Central memory CD4-positive, alpha-beta T cell (primary cell): ENCODE results near the gene ATOH8.

ENCODE experiments used
- DNase-seq: peaks from one replicate; pipeline ENCODE4 v3.0.0; 2022

Gene ATOH8

DNA sequence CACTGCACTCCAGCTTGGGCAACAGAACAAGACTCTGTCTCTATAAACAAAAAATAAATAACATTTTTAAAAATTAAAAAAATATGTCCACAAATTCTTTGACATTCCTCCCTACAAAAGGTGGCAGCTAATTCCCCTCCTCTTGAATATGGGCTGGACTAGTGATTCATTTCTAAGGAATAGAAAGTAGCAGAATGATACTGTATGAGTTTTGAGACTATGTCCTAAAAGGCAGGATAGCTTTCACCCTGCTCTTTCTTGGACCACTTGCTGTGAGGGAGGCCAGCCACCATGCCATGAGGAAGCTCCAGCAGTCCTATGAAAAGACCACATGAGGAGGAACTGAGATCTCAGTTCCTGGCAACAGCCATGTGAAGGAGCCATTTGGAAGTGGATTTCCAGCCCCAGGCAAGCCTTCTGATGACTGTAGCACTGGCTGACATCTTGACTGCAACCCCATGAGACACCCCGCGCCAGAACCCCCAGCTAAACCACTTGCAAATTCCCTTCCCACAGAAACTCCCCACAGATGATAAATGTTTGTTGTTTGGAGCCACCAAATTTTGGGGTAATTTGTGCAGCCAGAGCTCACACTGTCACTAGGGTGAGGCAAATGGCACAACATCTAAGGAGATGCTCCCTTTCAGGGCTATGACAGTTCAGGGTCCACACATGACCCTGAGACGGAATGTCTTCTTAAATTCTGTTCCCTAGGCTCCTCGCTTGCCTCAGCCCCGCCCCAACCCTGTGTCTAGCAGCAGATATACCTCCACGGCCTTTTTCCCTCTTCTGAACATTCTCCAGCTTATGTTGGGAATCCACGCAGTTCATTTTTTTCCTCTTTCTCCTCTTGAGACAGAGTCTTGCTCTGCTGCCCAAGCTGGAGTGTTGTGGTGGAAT, 17.1 kb upstream of the ATOH8 start:
- no peak for DNase-seq

DNA sequence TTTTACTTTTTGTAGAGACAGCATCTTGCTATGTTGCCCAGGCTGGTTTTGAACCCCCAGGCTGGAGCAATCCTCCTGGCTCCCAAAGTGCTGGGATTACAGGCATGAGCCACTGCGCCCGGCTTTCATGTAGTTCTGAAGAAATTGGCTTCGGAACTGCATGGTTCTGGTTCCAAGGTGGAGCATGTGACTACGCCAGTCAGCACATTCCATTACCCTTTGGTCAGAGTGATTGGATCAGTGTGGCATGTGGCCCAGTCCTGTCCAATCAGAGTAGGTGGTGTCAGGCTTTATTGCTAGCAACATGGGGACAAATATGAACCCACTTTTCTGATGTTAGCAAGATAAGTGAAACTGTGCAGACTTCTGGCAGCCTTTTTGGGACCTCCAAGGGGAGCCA, 16.3 kb upstream of the ATOH8 start:
- no peak for DNase-seq

GRCh38 chr2:85737961-85738360, 15.8 kb upstream of the ATOH8 start:
- no peak for DNase-seq

GRCh38 chr2:85740193-85740592, 13.6 kb upstream of the ATOH8 start:
- DNase-seq, result no peak

DNA sequence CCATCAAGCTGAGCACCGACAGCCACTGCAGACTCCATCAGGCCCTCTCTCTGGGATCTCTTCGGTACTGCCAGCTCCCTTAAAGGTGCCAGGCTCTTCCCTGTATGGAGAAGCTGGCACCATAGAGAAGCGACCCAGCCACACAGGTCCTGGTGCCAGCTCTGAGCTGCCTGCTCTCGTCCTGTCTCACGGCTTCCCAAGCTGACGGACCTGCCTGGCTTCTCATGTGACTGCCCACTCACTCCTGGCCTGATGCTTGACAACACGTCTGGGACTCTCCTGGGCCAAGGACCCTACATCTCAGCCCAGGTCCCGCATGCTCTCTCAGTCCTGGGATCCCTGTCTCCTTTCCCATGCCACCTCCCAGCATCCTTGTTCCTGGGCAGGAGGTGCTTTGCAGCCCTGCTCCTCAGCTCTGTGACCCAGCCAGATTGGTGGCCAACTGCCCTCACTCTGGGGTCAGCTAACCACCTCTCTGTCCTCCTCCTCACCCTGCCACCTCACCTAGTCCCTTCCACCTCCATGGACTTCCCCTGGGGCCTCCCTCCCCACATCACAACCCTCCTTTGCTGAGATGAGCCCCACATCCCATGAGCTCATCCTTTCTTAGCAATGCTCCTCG, 12.5 kb upstream of the ATOH8 start:
- DNase-seq, result no peak

GRCh38 chr2:85741833-85742455, 11.8 kb upstream of the ATOH8 start:
- no peak for DNase-seq

DNA sequence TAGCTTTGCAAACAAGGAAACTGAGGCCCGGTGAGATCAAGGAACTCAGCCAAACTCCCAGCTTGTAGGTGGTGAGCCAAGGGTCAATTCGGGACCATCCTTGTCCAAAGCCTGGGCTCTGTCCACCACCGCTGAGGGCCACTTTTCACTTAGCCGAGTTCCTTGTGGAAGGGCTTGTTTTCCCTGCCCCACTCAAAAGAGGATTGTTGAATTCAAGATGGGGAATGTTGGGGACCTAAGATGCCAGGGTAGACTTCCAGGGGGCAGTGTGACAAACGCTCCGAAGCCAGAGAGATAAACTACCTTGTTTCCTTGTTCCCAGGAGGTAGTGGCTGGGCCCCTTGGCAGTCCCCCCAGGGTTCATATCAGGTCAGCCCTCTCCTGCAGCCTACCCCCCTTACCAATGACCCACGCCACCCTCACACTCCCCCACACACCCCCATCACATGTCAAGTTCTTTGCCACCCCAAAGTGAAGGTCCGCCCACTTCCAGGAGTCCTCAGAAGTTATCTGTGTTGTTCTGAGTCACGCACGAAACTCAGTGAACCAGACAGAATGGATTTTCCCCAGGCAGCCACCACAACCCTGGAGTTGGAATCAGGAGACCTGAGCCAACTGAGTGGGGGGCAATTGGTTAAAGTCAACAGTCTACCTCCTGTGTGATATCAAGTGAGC, 10.3 kb upstream of the ATOH8 start:
- DNase-seq, result no peak

- DNase-seq, result no peak
These were observed 9.7 kb upstream of the ATOH8 start for GRCh38 chr2:85744055-85744454.

DNA sequence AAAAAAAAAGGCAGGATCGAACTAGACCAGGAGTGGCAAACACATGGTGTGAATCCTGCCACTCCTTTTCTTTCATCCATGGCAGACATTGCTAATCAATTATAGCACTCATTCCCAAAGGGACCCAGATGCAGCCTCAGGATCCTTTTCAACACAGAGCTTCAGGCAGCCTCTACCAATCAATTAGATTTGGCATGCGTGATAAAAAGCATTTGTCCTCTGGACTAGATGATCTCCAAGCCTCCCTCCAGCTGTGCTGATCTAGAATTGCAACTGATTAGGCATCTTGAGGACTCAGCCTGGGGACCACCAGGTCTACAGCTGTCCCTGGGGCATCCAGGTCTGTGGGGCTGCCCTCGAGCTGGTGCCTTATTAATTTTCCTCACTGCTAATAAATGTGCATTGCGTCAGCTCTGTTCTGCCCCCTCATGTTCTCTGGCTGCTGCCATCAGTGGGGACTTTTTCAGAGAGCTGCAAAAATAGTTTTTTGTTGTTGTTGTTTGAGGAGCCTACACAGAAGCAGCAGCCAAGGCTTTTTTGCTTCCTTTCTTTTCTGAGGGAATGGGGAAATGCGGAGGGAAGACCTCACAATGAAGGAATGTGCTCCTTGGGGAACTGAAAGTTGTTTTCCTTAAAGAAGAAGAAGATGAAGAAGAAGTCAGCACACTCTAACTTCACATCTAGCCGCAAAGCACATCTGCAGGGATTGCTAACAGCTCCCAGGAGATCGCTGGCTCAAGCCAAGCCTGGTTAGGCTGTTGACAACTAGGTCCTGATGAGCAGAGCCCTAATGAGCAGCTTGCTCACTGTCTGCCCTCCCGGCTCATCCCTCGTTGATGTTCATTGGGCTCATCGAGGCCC, 8.8 kb upstream of the ATOH8 start:
- DNase-seq, result no peak

- DNase-seq, result no peak
These were observed 8.2 kb upstream of the ATOH8 start for GRCh38 chr2:85745619-85746018.

DNA sequence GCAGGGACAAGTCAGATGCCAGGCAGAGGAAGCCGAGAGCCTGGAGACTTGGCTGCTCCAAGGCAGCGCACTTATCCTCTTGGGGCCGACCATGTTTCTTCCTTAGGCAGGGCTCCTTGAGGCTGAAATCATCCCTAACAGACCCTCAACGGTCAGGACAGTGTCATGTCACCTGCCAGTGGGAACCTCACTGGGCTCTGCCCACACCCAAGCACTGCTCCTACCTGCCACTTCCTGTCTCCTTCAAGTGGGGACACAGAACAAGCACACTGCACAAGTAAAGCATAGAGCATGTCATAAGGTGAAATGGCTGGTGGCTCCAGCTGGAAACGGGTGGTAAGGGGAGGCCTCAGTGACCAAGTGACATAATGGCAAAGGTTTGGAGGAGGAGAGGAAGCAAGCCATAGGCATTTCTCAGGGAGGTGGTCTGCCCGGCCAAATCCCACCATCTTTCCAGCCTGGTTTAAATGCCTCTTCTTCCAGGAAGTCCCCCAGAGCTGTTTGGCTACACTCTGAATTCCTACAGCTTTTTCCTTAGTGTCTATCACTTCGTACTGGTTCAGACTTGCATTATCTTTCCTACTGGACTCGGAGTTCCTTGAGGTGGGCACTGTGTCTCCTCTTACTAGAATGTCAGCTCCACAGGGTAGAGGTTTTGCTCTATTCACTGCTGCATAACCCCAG, 7.3 kb upstream of the ATOH8 start:
- no peak for DNase-seq

DNA sequence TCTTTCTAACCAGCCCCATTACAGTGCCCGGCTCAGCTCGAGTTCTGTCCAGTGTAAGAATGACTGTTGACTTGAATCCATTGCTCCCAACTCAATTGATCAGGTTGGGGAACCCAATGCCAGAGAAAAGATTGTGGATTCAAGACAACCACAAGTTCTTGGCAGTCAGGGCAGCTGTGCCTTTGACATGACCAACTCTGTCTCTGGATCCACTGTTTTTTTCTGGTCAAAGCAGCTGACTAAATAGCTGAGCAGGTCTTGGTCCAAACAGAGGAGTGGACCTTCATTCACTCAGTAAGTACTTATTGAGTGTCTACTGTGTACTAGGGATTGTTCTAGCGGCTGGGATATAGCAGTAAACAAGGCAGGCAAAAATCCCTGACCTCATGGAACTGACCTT, 6.3 kb upstream of the ATOH8 start:
- no peak for DNase-seq

GRCh38 chr2:85748039-85748734, 5.6 kb upstream of the ATOH8 start:
- no peak for DNase-seq

DNA sequence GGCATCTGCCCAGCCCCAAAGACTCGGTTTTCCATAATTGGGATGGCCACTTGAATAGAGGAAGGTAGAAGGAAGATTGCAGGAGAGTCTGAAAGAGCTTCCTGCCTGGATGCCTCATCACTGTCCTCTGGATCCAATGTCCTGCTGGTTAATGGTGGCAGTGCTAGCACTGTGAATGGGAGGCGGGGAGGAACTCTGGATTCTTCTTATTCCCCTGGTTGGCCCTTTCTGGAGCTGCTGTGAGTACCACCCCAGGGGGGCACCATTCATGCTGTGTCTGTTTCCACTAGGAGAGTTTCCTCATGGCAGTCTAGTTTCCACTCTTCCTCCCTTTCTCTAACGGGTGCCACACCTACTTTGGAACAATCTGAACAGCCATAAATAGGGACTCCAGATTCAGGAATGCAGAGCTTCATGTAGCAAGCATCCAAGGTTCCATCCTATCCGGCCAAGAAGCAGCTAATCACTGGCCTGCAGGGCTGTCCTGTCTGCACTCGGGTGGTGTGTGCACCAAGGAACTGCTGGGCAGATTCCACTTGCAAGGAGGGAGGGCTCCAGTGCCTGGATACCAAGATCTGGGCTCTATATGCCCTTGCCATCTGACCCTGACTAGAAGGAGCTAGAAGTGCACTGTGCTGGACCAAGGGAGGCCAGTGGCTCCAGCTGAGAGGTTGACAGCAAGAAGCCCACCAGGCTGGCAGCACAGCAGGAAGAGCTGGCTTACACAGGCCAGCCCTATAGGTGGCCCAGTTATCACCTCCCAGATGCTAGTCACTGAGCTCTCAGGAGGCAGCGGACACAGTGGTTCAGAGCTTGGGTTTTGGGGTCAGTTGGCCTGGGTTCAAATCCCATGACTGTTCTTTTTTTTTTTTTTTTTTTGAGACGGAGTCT, 4.6 kb upstream of the ATOH8 start:
- no peak for DNase-seq

DNA sequence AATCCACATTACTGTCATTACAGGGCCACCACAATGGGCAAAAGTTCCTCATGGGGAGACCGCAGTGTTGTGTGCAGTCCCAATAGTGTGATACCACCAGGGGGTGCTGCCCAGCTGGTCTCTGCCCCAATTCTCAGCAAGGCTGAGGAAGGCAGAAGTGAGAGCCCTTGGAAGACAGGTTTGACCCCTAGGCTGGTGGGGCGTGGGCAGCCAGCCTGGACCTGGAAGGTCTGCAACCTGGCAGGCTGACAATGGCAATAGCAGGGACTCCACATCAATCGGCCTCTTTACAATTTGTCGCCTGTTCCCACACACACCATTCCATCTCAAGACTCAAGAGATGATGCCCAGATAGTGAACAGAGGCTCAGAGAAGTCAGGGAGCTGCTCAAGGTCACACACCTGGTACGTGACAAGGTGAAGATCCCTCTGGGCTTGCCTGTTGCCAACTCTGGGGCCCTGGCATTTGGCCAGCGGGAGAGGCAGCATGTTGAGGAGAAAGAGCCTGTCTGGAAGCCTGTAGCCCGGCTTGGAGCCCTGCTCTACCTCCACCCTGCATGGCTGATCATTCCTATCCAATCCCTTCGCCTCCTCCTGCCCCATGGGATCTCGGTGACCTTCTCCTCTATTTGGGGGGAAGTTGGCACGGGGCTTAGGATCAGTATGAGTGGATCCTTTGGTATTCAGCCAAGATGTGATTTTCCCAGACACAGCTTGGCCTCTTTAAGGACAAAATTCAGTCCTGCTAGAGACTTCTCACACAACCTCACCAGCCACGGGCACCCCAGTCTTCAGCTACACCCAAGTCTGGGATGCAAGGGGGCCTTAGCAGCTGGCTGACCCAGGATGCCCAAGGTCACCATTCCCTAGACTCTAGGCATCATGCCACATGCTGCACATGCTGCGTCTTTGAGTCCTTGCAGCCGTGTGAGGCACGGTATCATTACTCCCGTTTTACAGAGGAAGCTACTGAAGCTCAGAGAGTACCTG, 2.9 kb upstream of the ATOH8 start:
- DNase-seq, result peak; percentile 19

GRCh38 chr2:85751627-85752026, 2.2 kb upstream of the ATOH8 start:
- no peak for DNase-seq

- DNase-seq, result no peak
These were observed 711 bp upstream of the ATOH8 start for GRCh38 chr2:85753035-85753524.

GRCh38 chr2:85754313-85755095, 713 bp downstream of the ATOH8 start:
- DNase-seq, result no peak
